ENCODE data around the gene WNT10A.
"Not testable (repeated sequence)": the region's sequence is repeated elsewhere in the genome, so short reads cannot be mapped to it uniquely, and the experiment has no call there.

The WNT10A gene

GRCh38 chr2:218894880-218895157 is 14.2 kb downstream of the WNT10A start:
- DNase-seq, result no peak

GRCh38 chr2:218895326-218895725 is 14.7 kb downstream of the WNT10A start:
- DNase-seq, result no peak

GRCh38 chr2:218895759-218896500 is 15.3 kb downstream of the WNT10A start:
- DNase-seq, result peak; percentile 39

- DNase-seq, result peak; percentile 63
Measured at GRCh38 chr2:218896501-218897393, 16.1 kb downstream of the WNT10A start.

GRCh38 chr2:218897394-218898108 is 16.9 kb downstream of the WNT10A start:
- no peak for DNase-seq

GRCh38 chr2:218898109-218898878 is 17.6 kb downstream of the WNT10A start:
- DNase-seq, result peak; percentile 38

GRCh38 chr2:218899147-218899546 is 18.5 kb downstream of the WNT10A start:
- DNase-seq, result no peak

GRCh38 chr2:218902427-218902826 is 21.8 kb downstream of the WNT10A start:
- no peak for DNase-seq

- DNase-seq, result no peak
Measured at GRCh38 chr2:218904176-218904575, 23.5 kb downstream of the WNT10A start.

- DNase-seq, result peak; percentile 84
Measured at GRCh38 chr2:218908721-218909619, 28.3 kb downstream of the WNT10A start.

- DNase-seq, result no peak
Measured at GRCh38 chr2:218910741-218911140, 30.1 kb downstream of the WNT10A start.

- no peak for DNase-seq
Measured at GRCh38 chr2:218920504-218920903, 39.9 kb downstream of the WNT10A start.

GRCh38 chr2:218924757-218925156 is 44.1 kb downstream of the WNT10A start:
- DNase-seq, result no peak

- no peak for DNase-seq
Measured at GRCh38 chr2:218925434-218925833, 44.8 kb downstream of the WNT10A start.

GRCh38 chr2:218927422-218927821 is 46.8 kb downstream of the WNT10A start:
- no peak for DNase-seq

GRCh38 chr2:218927876-218928275 is 47.2 kb downstream of the WNT10A start:
- no peak for DNase-seq

- not testable (repeated sequence) for DNase-seq
Measured at GRCh38 chr2:218930488-218930887, 49.8 kb downstream of the WNT10A start.

- DNase-seq, result not testable (repeated sequence)
Measured at GRCh38 chr2:218931751-218932150, 51.1 kb downstream of the WNT10A start.

Data from EL (cell line).